Measurements from ENCODE around the gene CHMP2A. TPM values are rescaled to one million over a fixed set of nuclear protein-coding genes. Genes with fewer than 3 reads are reported as not detected.

The CHMP2A gene
- total and polyA plus RNA-seq, 2 of the 13 experiments (the other 11 are each of a cell fraction or from before 2014, with no cell fraction given): 49.7 to 55.0 TPM

DNA sequence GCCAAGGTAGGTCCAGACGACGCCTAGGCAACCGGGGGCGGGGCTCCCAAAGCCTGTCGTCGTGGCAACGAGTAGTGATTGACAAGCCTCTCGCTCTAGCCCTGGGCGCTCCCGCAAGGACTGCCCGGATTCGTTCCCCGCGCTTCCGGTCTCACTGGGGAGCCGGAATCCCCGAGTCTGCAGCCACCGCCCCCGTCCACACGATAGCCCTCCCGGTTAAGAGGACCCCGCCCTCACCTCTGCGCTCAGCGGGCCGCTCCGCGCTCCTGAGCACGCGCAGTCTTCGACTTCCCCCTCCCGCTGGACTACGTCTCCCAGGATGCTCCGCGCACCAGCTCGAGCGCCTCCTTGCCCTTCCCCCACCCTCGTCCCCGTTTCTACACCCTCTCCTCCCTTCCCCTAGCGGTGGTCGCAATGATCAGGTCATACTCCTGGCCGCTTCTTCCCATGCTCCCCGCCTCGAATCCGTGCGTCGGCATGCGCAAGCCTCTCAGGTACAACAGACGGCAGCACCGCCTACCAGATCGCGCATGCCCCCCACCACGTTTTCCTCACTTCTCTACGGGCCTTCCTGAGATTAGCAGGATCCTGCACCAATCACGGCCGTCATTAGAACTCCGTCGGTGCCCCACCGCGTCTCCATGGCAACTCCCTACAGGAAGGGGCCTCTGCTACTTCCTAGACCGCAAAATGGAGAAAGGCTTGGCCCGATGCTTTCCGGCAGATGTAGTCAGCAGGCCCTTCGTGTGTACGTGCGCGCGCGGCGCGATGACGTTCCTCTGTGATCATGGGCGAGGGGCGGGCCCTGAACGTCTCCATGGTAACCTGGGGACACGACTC lies 18.1 kb upstream of the CHMP2A start, which contains the start of gene MZF1 (continued):
- TF ChIP-seq ZBTB26 (CRISPR knock-in tag; IDR thresholded peaks at IDR 0.05; ENCODE audit: borderline replicate concordance): peak; percentile 28; the same call in 1 of the 2 replicates
- TF ChIP-seq, protein P1, sequence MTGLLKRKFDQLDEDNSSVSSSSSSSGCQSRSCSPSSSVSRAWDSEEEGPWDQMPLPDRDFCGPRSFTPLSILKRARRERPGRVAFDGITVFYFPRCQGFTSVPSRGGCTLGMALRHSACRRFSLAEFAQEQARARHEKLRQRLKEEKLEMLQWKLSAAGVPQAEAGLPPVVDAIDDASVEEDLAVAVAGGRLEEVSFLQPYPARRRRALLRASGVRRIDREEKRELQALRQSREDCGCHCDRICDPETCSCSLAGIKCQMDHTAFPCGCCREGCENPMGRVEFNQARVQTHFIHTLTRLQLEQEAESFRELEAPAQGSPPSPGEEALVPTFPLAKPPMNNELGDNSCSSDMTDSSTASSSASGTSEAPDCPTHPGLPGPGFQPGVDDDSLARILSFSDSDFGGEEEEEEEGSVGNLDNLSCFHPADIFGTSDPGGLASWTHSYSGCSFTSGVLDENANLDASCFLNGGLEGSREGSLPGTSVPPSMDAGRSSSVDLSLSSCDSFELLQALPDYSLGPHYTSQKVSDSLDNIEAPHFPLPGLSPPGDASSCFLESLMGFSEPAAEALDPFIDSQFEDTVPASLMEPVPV (CRISPR knock-in tag; IDR thresholded peaks at IDR 0.05): 0 out of 2 replicates have a peak, but pooled peaks have one; percentile 73
- TF ChIP-seq ZNF333 (CRISPR knock-in tag; IDR thresholded peaks at IDR 0.05; ENCODE audit: borderline replicate concordance): peak; percentile 38; the same call in 1 of the 2 replicates
- TF ChIP-seq SIN3B (IDR thresholded peaks at IDR 0.05; ENCODE audit: low read length): no peak
- TF ChIP-seq ZNF501 (CRISPR knock-in tag; IDR thresholded peaks at IDR 0.05): peak; percentile 93
- TF ChIP-seq DNMT3B (CRISPR knock-in tag; conservative IDR thresholded peaks at IDR 0.05): 0 out of 2 replicates have a peak, but pooled peaks have one; percentile 52
- TF ChIP-seq TBX3 (IDR thresholded peaks at IDR 0.05; ENCODE audit: borderline replicate concordance): no peak
- TF ChIP-seq, protein P2, sequence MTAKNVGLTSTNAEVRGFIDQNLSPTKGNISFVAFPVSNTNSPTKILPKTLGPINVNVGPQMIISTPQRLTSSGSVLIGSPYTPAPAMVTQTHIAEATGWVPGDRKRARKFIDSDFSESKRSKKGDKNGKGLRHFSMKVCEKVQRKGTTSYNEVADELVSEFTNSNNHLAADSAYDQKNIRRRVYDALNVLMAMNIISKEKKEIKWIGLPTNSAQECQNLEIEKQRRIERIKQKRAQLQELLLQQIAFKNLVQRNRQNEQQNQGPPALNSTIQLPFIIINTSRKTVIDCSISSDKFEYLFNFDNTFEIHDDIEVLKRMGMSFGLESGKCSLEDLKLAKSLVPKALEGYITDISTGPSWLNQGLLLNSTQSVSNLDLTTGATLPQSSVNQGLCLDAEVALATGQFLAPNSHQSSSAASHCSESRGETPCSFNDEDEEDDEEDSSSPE (CRISPR knock-in tag; IDR thresholded peaks at IDR 0.05): peak; percentile 55; the same call in 1 of the 2 replicates
- no peak for TF ChIP-seq REST (IDR thresholded peaks at IDR 0.05; ENCODE audit: borderline replicate concordance in 1 of 2, low read depth in 1 of 2, low read length in 2 of 2)
- no peak for TF ChIP-seq ZNF619 (CRISPR knock-in tag; IDR thresholded peaks at IDR 0.05)
- peak; percentile 85 for TF ChIP-seq NRL (CRISPR knock-in tag; IDR thresholded peaks at IDR 0.05; ENCODE audit: borderline replicate concordance)
- TF ChIP-seq PAWR (CRISPR knock-in tag; IDR thresholded peaks at IDR 0.05; ENCODE audit: borderline replicate concordance): no peak
- TF ChIP-seq PHF21A (CRISPR knock-in tag; IDR thresholded peaks at IDR 0.05): peak; percentile 73; the same call in 1 of the 2 replicates
- peak; percentile 94 for TF ChIP-seq ZFP91 (CRISPR knock-in tag; IDR thresholded peaks at IDR 0.05; ENCODE audit: borderline replicate concordance)
- TF ChIP-seq SUZ12 (IDR thresholded peaks at IDR 0.05; ENCODE audit: low read depth, low read length): peak; percentile 42
- TF ChIP-seq ZNF883 (CRISPR knock-in tag; IDR thresholded peaks at IDR 0.05; ENCODE audit: not compliant biosample characterization): peak; percentile 92
